Measurements from ENCODE around the gene FRMD4A. TPM values are rescaled to one million over a fixed set of nuclear protein-coding genes. Genes with fewer than 3 reads are reported as not detected.

Gene FRMD4A
- total RNA-seq, 2 experiments from 2014 or later, result 3.1 to 3.7 TPM

GRCh38 chr10:14254368-14254767, 76.4 kb downstream of the FRMD4A start:
- no peak overlapping the region for H3K4me3 ChIP-seq (ENCODE audit: low read length)
- TF ChIP-seq CTCF (IDR thresholded peaks at IDR 0.05), result no peak

GRCh38 chr10:14253711-14254110, 77.0 kb downstream of the FRMD4A start:
- CTCF ChIA-PET, result no interaction called here
- Mint-ChIP-seq H3K27ac (no peak overlapping the region), H3K9me3 (peaks cover 5% of the 10 kb centered on the region), H3K36me3 (ENCODE audit: low read depth) (no peaks in the 10 kb centered on the region), H3K4me1 (ENCODE audit: low read depth) (no peaks in the 10 kb centered on the region), H3K4me3 (no peak overlapping the region), H3K27me3 (peaks cover 52% of the 10 kb centered on the region)
- no peak for TF ChIP-seq CTCF (IDR thresholded peaks at IDR 0.05)
- POLR2A ChIA-PET, result no interaction called here
- DNase-seq, result no peak
- ATAC-seq (ENCODE audit: poor library complexity), result no peak
- Histone ChIP-seq H3K27ac (ENCODE audit: low read depth in 1 of 2, low read length in 2 of 2) (no peak overlapping the region), H3K36me3 (ENCODE audit: insufficient read depth, low read length) (no peaks in the 10 kb centered on the region), H3K27me3 (ENCODE audit: control insufficient read depth in 1 of 2, insufficient read depth in 2 of 2, low read length in 2 of 2) (peaks cover 9 to 12% of the 10 kb centered on the region in 2 experiments), H3K4me3 (ENCODE audit: low read length) (no peak overlapping the region), H3K4me1 (ENCODE audit: insufficient read depth, low read length) (no peaks in the 10 kb centered on the region), H3K9me3 (ENCODE audit: control insufficient read depth in 1 of 2, insufficient read depth in 1 of 2, low read length in 2 of 2) (peaks cover 4 to 9% of the 10 kb centered on the region in 2 experiments)
- intact Hi-C loops (cut with DNase I, micrococcal nuclease), result no loop called here

More at GRCh38 chr10:14254368-14254767, 76.4 kb downstream of the FRMD4A start:
- Histone ChIP-seq H3K27ac (ENCODE audit: low read depth in 1 of 2, low read length in 2 of 2) (no peak overlapping the region), H3K4me1 (ENCODE audit: insufficient read depth, low read length) (no peaks in the 10 kb centered on the region), H3K36me3 (ENCODE audit: insufficient read depth, low read length) (no peaks in the 10 kb centered on the region), H3K9me3 (ENCODE audit: control insufficient read depth in 1 of 2, insufficient read depth in 1 of 2, low read length in 2 of 2) (peaks cover 4 to 9% of the 10 kb centered on the region in 2 experiments), H3K27me3 (ENCODE audit: control insufficient read depth in 1 of 2, insufficient read depth in 2 of 2, low read length in 2 of 2) (peaks cover 9 to 12% of the 10 kb centered on the region in 2 experiments)
- Mint-ChIP-seq H3K27ac (no peak overlapping the region), H3K27me3 (peaks cover 54% of the 10 kb centered on the region), H3K4me3 (no peak overlapping the region), H3K36me3 (ENCODE audit: low read depth) (no peaks in the 10 kb centered on the region), H3K4me1 (ENCODE audit: low read depth) (no peaks in the 10 kb centered on the region), H3K9me3 (peaks cover 5% of the 10 kb centered on the region)
- no peak for DNase-seq
- ChIA-PET CTCF (no interaction called here), POLR2A (no interaction called here)
- intact Hi-C loops (cut with DNase I, micrococcal nuclease), result no loop called here
- no peak for ATAC-seq (ENCODE audit: poor library complexity)

- H3K27ac Mint-ChIP-seq, result no peak overlapping the region
- no peak overlapping the region for H3K27ac ChIP-seq (ENCODE audit: low read depth in 1 of 2, low read length in 2 of 2)
- TF ChIP-seq CTCF (IDR thresholded peaks at IDR 0.05), result no peak
- no peaks in the 10 kb centered on the region for H3K36me3 ChIP-seq (ENCODE audit: insufficient read depth, low read length)
- peaks cover 9 to 12% of the 10 kb centered on the region in 2 experiments for H3K27me3 ChIP-seq (ENCODE audit: control insufficient read depth in 1 of 2, insufficient read depth in 2 of 2, low read length in 2 of 2)
- intact Hi-C loops (cut with DNase I, micrococcal nuclease), result no loop called here
- no peak overlapping the region for H3K4me3 Mint-ChIP-seq
- H3K9me3 Mint-ChIP-seq, result peaks cover 5% of the 10 kb centered on the region
- ChIA-PET CTCF (no interaction called here), POLR2A (no interaction called here)
- peaks cover 4 to 9% of the 10 kb centered on the region in 2 experiments for H3K9me3 ChIP-seq (ENCODE audit: control insufficient read depth in 1 of 2, insufficient read depth in 1 of 2, low read length in 2 of 2)
- H3K27me3 Mint-ChIP-seq, result peaks cover 47% of the 10 kb centered on the region
- no peaks in the 10 kb centered on the region for H3K4me1 Mint-ChIP-seq (ENCODE audit: low read depth)
- no peaks in the 10 kb centered on the region for H3K36me3 Mint-ChIP-seq (ENCODE audit: low read depth)
- no peaks in the 10 kb centered on the region for H3K4me1 ChIP-seq (ENCODE audit: insufficient read depth, low read length)
- no peak overlapping the region for H3K4me3 ChIP-seq (ENCODE audit: low read length)
- DNase-seq, result no peak
- no peak for ATAC-seq (ENCODE audit: poor library complexity)
These were observed 77.6 kb downstream of the FRMD4A start for GRCh38 chr10:14253079-14253478.
